Measurements from ENCODE around the gene GPR15LG. TPM values are rescaled to one million over a fixed set of nuclear protein-coding genes. Genes with fewer than 3 reads are reported as not detected.

The GPR15LG gene
- total RNA-seq, 4 donors from 2014 or later, result 23.1 to 83.2 (median 52.2) TPM

GRCh38 chr10:84191106-84191505 lies 17.5 kb downstream of the GPR15LG start:
- no peaks in the 10 kb centered on the region for H3K9me3 ChIP-seq
- DNase-seq, result peak in 1 of 3 donors; percentile 53
- peak overlapping the region in 2 of 4 donors; percentile 10 to 65 for H3K27ac ChIP-seq
- H3K36me3 ChIP-seq, result no peaks in the 10 kb centered on the region
- H3K4me3 ChIP-seq, result no peak overlapping the region
- no peak for TF ChIP-seq CTCF (IDR thresholded peaks at IDR 0.05)
- peaks cover 3 to 36% (median 9%) of the 10 kb centered on the region in 4 donors for H3K4me1 ChIP-seq
- H3K27me3 ChIP-seq, result peaks cover 0 to 6% of the 10 kb centered on the region in 2 donors

GRCh38 chr10:84193327-84193726 lies 19.7 kb downstream of the GPR15LG start:
- Histone ChIP-seq H3K4me3 (no peak overlapping the region), H3K9me3 (no peaks in the 10 kb centered on the region), H3K4me1 (peaks cover 3 to 54% (median 9%) of the 10 kb centered on the region in 4 donors), H3K27me3 (peaks cover 0 to 6% of the 10 kb centered on the region in 2 donors), H3K27ac (no peak overlapping the region), H3K36me3 (no peaks in the 10 kb centered on the region)
- DNase-seq, result peak in 1 of 3 donors; percentile 31
- TF ChIP-seq POLR2A (IDR thresholded peaks at IDR 0.05) (no peak), CTCF (IDR thresholded peaks at IDR 0.05) (no peak)

GRCh38 chr10:84193846-84194423 lies 20.3 kb downstream of the GPR15LG start:
- no peaks in the 10 kb centered on the region for H3K36me3 ChIP-seq
- H3K27me3 ChIP-seq, result peaks cover 0 to 6% of the 10 kb centered on the region in 2 donors
- no peak overlapping the region for H3K27ac ChIP-seq
- H3K4me1 ChIP-seq, result peaks cover 3 to 56% (median 9%) of the 10 kb centered on the region in 4 donors
- H3K4me3 ChIP-seq, result peak overlapping the region; percentile 39 to 70 (median 54)
- no peaks in the 10 kb centered on the region for H3K9me3 ChIP-seq
- DNase-seq, result peak in 1 of 3 donors; percentile 35
- TF ChIP-seq CTCF (IDR thresholded peaks at IDR 0.05) (no peak), POLR2A (IDR thresholded peaks at IDR 0.05) (no peak)

- Histone ChIP-seq H3K9me3 (no peaks in the 10 kb centered on the region), H3K27ac (peak within 1 kb of the TSS in 3 of 4 donors; percentile 24 to 81 (median 49)), H3K36me3 (no peaks in the 10 kb centered on the region), H3K4me1 (peaks cover 3 to 60% (median 9%) of the 10 kb centered on the region in 4 donors), H3K27me3 (peaks cover 0 to 6% of the 10 kb centered on the region in 2 donors), H3K4me3 (peak within 1 kb of the TSS; percentile 39 to 70 (median 54))
- DNase-seq, result peak; percentile 26 to 84 (median 64)
- TF ChIP-seq CTCF (IDR thresholded peaks at IDR 0.05), result no peak
- TF ChIP-seq POLR2A (IDR thresholded peaks at IDR 0.05), result no peak
Measured at GRCh38 chr10:84194424-84195043, 20.9 kb downstream of the GPR15LG start, which contains the start of gene CDHR1. CDHR1 (plus strand) TSS chr10:84194537; CDS start chr10:84194761, 224 bp downstream.

GRCh38 chr10:84195044-84195830 lies 21.6 kb downstream of the GPR15LG start:
- Histone ChIP-seq H3K36me3 (no peaks in the 10 kb centered on the region), H3K4me3 (peak overlapping the region; percentile 39 to 70 (median 54)), H3K27ac (peak overlapping the region in 3 of 4 donors; percentile 24 to 81 (median 49)), H3K27me3 (peaks cover 0 to 6% of the 10 kb centered on the region in 2 donors), H3K9me3 (no peaks in the 10 kb centered on the region), H3K4me1 (peaks cover 3 to 59% (median 9%) of the 10 kb centered on the region in 4 donors)
- no peak for TF ChIP-seq CTCF (IDR thresholded peaks at IDR 0.05)
- no peak for TF ChIP-seq POLR2A (IDR thresholded peaks at IDR 0.05)
- DNase-seq, result peak in 1 of 3 donors; percentile 43

Measured in Peyer's patch (tissue), 4 donors.